H9 (cell line): ENCODE measurements around the gene UMAD1. TPM values are rescaled to one million over a fixed set of nuclear protein-coding genes. Genes with fewer than 3 reads are reported as not detected.

Experiments
- DNase-seq: peaks from one replicate; pipeline ENCODE4 v3.0.0-alpha.2; 2017
- H2AFZ ChIP-seq: one replicate; pipeline ENCODE4 v1.6.1; 2013; ENCODE audit warnings: mild to moderate bottlenecking, low read length, control low read depth, moderate library complexity
- H2AK5ac ChIP-seq: 2 replicates; pipeline ENCODE4 v1.6.1; 2013; ENCODE audit warnings: low read length, control low read depth, mixed read lengths; ENCODE audit not compliant: insufficient read length
- H2BK120ac ChIP-seq: one replicate; pipeline ENCODE4 v1.6.1; 2013; ENCODE audit warnings: low read depth, mild to moderate bottlenecking, low read length, control low read depth, inconsistent platforms; ENCODE audit not compliant: poor library complexity, severe bottlenecking
- H2BK12ac ChIP-seq: 2 replicates; pipeline ENCODE4 v1.6.1; 2013; ENCODE audit warnings: low read length, control low read depth, mixed read lengths, low read depth; ENCODE audit not compliant: insufficient read length
- H2BK15ac ChIP-seq: 2 replicates; pipeline ENCODE4 v1.6.1; 2013; ENCODE audit warnings: low read depth, low read length, control low read depth
- H2BK20ac ChIP-seq: one replicate; pipeline ENCODE4 v1.6.1; 2013; ENCODE audit warnings: low read depth, mild to moderate bottlenecking, low read length, control low read depth, inconsistent platforms; ENCODE audit not compliant: poor library complexity, severe bottlenecking
- H2BK5ac ChIP-seq: 2 replicates; pipeline ENCODE4 v1.6.1; 2013; ENCODE audit warnings: low read length, control low read depth, mixed read lengths; ENCODE audit not compliant: insufficient read length
- H3K14ac ChIP-seq: 2 replicates; pipeline ENCODE4 v1.6.1; 2013; ENCODE audit warnings: low read length, control low read depth; ENCODE audit not compliant: insufficient read depth
- H3K18ac ChIP-seq: 2 replicates; pipeline ENCODE4 v1.6.1; 2013; ENCODE audit warnings: low read depth, mild to moderate bottlenecking, mixed read lengths, low read length, control low read depth; ENCODE audit not compliant: insufficient read length
- H3K23ac ChIP-seq: 2 replicates; pipeline ENCODE4 v1.6.1; 2013; ENCODE audit warnings: low read length, control low read depth, mixed read lengths, low read depth; ENCODE audit not compliant: insufficient read length
- H3K23me2 ChIP-seq: 2 replicates; pipeline ENCODE4 v1.6.1; 2013; ENCODE audit warnings: low read depth, mild to moderate bottlenecking, mixed read lengths, low read length, control low read depth; ENCODE audit not compliant: insufficient read length, poor library complexity, severe bottlenecking
- H3K27ac ChIP-seq: 2 replicates; pipeline ENCODE4 v1.5.1; 2013; ENCODE audit warnings: low read length, control low read depth, mixed read lengths, low read depth; ENCODE audit not compliant: insufficient read length
- H3K27me3 ChIP-seq: 2 replicates; pipeline ENCODE4 v1.6.1; 2013; ENCODE audit warnings: low read length, control low read depth, inconsistent platforms; ENCODE audit not compliant: insufficient read depth
- H3K4ac ChIP-seq: 2 replicates; pipeline ENCODE4 v1.6.1; 2013; ENCODE audit warnings: low read depth, mild to moderate bottlenecking, control low read depth, inconsistent platforms, low read length, moderate library complexity
- H3K4me1 ChIP-seq: 2 replicates; pipeline ENCODE4 v1.6.1; 2013; ENCODE audit warnings: low read length, control low read depth, inconsistent platforms; ENCODE audit not compliant: insufficient read depth
- H3K4me2 ChIP-seq: 2 replicates; pipeline ENCODE4 v1.6.1; 2013; ENCODE audit warnings: low read length, control low read depth, mixed read lengths; ENCODE audit not compliant: insufficient read length, insufficient read depth
- H3K56ac ChIP-seq: 2 replicates; pipeline ENCODE4 v1.6.1; 2013; ENCODE audit warnings: low read depth, mild to moderate bottlenecking, mixed read lengths, low read length, control low read depth; ENCODE audit not compliant: insufficient read length
- H3K79me1 ChIP-seq: 2 replicates; pipeline ENCODE4 v1.6.1; 2013; ENCODE audit warnings: low read depth, mild to moderate bottlenecking, moderate library complexity, low read length, control low read depth, inconsistent platforms; ENCODE audit not compliant: insufficient read depth, poor library complexity, severe bottlenecking
- H3K79me2 ChIP-seq: 2 replicates; pipeline ENCODE4 v1.6.1; 2013; ENCODE audit warnings: low read length, control low read depth, inconsistent platforms; ENCODE audit not compliant: insufficient read depth
- H3K9ac ChIP-seq: 2 replicates; pipeline ENCODE4 v1.6.1; 2013; ENCODE audit warnings: low read length, control low read depth, mixed read lengths; ENCODE audit not compliant: insufficient read length; ENCODE audit errors: extremely low read depth
- H3K9me3 ChIP-seq: one replicate; pipeline ENCODE4 v1.6.1; 2013; ENCODE audit warnings: low read depth, low read length, inconsistent platforms; ENCODE audit not compliant: control insufficient read depth
- H3T11ph ChIP-seq: one replicate; pipeline ENCODE4 v1.6.1; 2013; ENCODE audit warnings: mild to moderate bottlenecking, low read length, control low read depth, inconsistent platforms
- H4K20me1 ChIP-seq: one replicate; pipeline ENCODE4 v1.6.1; 2013; ENCODE audit not compliant: control insufficient read depth, insufficient read length, insufficient read depth
- H4K5ac ChIP-seq: 2 replicates; pipeline ENCODE4 v1.6.1; 2013; ENCODE audit warnings: low read depth, mild to moderate bottlenecking, mixed read lengths, low read length, control low read depth; ENCODE audit not compliant: insufficient read length
- H4K8ac ChIP-seq: replicated peaks from 2 replicates; pipeline ENCODE4 v1.6.1; 2013; ENCODE audit warnings: low read length, control low read depth, mixed read lengths, low read depth; ENCODE audit not compliant: insufficient read length
- H4K91ac ChIP-seq: 2 replicates; pipeline ENCODE4 v1.6.1; 2013; ENCODE audit warnings: low read depth, mild to moderate bottlenecking, moderate library complexity, mixed read lengths, low read length, control low read depth; ENCODE audit not compliant: insufficient read length
- H3K27ac Mint-ChIP-seq, 3 experiments: 2 replicates in 2 of 3; 3 replicates in 1 of 3; pipeline ENCODE4 v1.8.0; 2020 to 2021; ENCODE audit warnings: mixed read lengths in 3 of 3, mild to moderate bottlenecking in 1 of 3, moderate library complexity in 1 of 3
- H3K27me3 Mint-ChIP-seq: 2 replicates; pipeline ENCODE4 v1.8.0; 2021; ENCODE audit warnings: low read depth, mild to moderate bottlenecking, moderate library complexity, mixed read lengths
- H3K36me3 Mint-ChIP-seq, 3 experiments: 2 replicates in 2 of 3; 3 replicates in 1 of 3; pipeline ENCODE4 v1.8.0; 2020 to 2021; ENCODE audit warnings: low read depth in 3 of 3, mixed read lengths in 3 of 3; ENCODE audit not compliant: insufficient read depth in 1 of 3
- H3K4me1 Mint-ChIP-seq, 2 experiments: 2 replicates each; pipeline ENCODE4 v1.8.0; 2020; ENCODE audit warnings: mixed read lengths in 2 of 2
- H3K4me3 Mint-ChIP-seq, 2 experiments: 2 replicates in 1 of 2; 3 replicates in 1 of 2; pipeline ENCODE4 v1.8.0; 2020 to 2021; ENCODE audit warnings: mild to moderate bottlenecking in 2 of 2, mixed read lengths in 2 of 2, moderate library complexity in 1 of 2
- H3K9me3 Mint-ChIP-seq, 2 experiments: 2 replicates in 1 of 2; 3 replicates in 1 of 2; pipeline ENCODE4 v1.8.0; 2020; ENCODE audit warnings: mild to moderate bottlenecking in 2 of 2, mixed read lengths in 2 of 2, moderate library complexity in 1 of 2
- WGBS: extraction: QIAGEN DNeasy Blood & Tissue Kit; methylation state at CpG from one replicate; pipeline ENCODE4 v1.1.7; 2013; ENCODE audit warnings: missing lambda C conversion rate, low lambda C conversion rate, mixed read lengths; ENCODE audit not compliant: insufficient read length; ENCODE audit errors: extremely low coverage; 5-methylcytosine and 5-hydroxymethylcytosine counted together
- total RNA-seq: library from RNA; stranded (reverse); gene quantifications from 2 replicates; pipeline ENCODE4 v1.2.1, GENCODE V29; 2021
- TF ChIP-seq, protein P1 (sequence below): fragments of 200-600 bp; sonication (generic); conservative IDR thresholded peaks from 3 replicates; pipeline ENCODE4 v1.8.0; 2021; ENCODE audit warnings: antibody characterized with exemption, mild to moderate bottlenecking

UMAD1 gene
- total RNA-seq, 1 experiment from 2014 or later: 8.9 TPM

DNA sequence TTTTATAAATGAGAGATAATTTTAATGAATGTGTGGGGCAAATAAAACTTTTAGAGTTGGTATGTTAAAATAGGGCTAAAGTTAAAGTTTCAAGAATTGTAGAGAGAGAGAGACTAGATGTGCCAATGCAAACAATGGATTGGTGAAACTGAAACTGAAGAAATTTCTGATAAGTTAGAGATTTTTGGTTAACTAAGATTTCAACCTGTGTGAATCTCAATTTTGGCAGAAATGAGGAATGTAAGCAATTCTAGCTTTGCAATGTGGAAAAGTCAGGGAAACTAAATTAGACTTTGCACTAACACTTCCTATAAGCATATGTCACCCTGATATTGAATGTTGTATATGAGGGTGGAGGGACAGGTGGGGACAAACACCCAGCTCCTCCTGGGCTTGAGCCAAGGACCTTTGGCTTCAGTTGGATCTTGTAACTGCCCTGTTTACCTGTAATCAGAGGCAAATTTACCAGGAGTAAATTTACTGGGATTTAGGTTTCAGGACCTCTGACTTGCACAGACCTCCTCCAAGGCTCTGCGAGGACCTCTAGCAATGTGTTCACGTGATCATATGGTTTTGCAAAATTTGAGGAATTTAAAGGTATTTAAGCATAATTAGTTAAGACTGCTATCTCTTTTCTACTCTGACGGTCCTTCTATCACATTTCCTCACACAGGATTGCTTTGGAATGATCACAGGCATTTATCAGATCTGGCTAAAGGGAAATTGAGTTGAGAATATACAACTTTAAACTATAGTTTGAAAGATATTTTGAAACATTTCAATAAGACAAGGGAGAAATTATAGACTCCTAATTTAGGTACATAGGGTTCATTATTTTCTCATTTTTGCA, 110.9 kb downstream of the UMAD1 start:
- WGBS: no CpG with 5 or more reads among the region's 3 CpGs
- Histone ChIP-seq H4K5ac (no peak overlapping the region), H3K27me3 (no peaks in the 10 kb centered on the region), H3K27ac (no peak overlapping the region), H4K20me1 (no peaks in the 10 kb centered on the region), H4K8ac (no peak overlapping the region), H3K4ac (no peak overlapping the region), H3K23ac (no peak overlapping the region), H3K18ac (no peak overlapping the region), H3K4me2 (no peak overlapping the region), H2BK5ac (no peak overlapping the region), H2BK120ac (no peak overlapping the region), H3K9ac (no peak overlapping the region), H2AK5ac (no peak overlapping the region), H2BK15ac (no peak overlapping the region), H3T11ph (no peak overlapping the region), H3K56ac (no peak overlapping the region), H3K79me2 (no peaks in the 10 kb centered on the region), H2AFZ (no peak overlapping the region), H2BK12ac (no peak overlapping the region), H4K91ac (no peak overlapping the region), H3K9me3 (no peaks in the 10 kb centered on the region), H3K79me1 (no peaks in the 10 kb centered on the region), H3K23me2 (no peaks in the 10 kb centered on the region), H3K4me1 (no peaks in the 10 kb centered on the region), H3K14ac (no peak overlapping the region), H2BK20ac (no peak overlapping the region)
- Mint-ChIP-seq H3K36me3 (no peaks in the 10 kb centered on the region), H3K9me3 (no peaks in the 10 kb centered on the region), H3K4me1 (no peaks in the 10 kb centered on the region), H3K27me3 (no peaks in the 10 kb centered on the region), H3K27ac (no peak overlapping the region; a peak in 1 of 7 replicates), H3K4me3 (no peak overlapping the region)
- no peak for DNase-seq
- TF ChIP-seq, protein P1, sequence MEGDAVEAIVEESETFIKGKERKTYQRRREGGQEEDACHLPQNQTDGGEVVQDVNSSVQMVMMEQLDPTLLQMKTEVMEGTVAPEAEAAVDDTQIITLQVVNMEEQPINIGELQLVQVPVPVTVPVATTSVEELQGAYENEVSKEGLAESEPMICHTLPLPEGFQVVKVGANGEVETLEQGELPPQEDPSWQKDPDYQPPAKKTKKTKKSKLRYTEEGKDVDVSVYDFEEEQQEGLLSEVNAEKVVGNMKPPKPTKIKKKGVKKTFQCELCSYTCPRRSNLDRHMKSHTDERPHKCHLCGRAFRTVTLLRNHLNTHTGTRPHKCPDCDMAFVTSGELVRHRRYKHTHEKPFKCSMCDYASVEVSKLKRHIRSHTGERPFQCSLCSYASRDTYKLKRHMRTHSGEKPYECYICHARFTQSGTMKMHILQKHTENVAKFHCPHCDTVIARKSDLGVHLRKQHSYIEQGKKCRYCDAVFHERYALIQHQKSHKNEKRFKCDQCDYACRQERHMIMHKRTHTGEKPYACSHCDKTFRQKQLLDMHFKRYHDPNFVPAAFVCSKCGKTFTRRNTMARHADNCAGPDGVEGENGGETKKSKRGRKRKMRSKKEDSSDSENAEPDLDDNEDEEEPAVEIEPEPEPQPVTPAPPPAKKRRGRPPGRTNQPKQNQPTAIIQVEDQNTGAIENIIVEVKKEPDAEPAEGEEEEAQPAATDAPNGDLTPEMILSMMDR: no peak
